GM12878 (cell line): ENCODE measurements around the gene MAP2K7. TPM values are rescaled to one million over a fixed set of nuclear protein-coding genes. Genes with fewer than 3 reads are reported as not detected.

Source experiments
- ATAC-seq: fragments of 200-7000 bp; cut with Tn5 transposase; 3 replicates; pipeline ENCODE4 v1.9.1; 2020; ENCODE audit warnings: mild to moderate bottlenecking, moderate library complexity
- BruUV-seq: library from RNA; stranded (reverse); fragments of 400-500 nt; replicated peaks from 2 replicates; lab custom pipeline; 2021; lab: Mats Ljungman, UMichigan
- CTCF ChIA-PET: fragments of 300-600 bp; sonication (Branson Sonifier 250); formaldehyde crosslinking; extraction: SDS; loops from one replicate; lab custom pipeline; 2021; ENCODE audit warnings: inconsistent platforms; lab: Yijun Ruan, JAX
- POLR2A ChIA-PET: fragments of 350-600 bp; formaldehyde crosslinking; extraction: SDS; loops from one replicate; lab custom pipeline; 2021; ENCODE audit warnings: inconsistent platforms; lab: Charles Lee
- RAD21 ChIA-PET: fragments of 300-600 bp; sonication (Branson Sonifier 250); formaldehyde crosslinking; loops from one replicate; lab custom pipeline; 2023; ENCODE audit warnings: antibody characterized with exemption; ENCODE audit not compliant: unreplicated experiment; lab: Charles Lee
- SMC1A ChIA-PET: fragments of 300-600 bp; sonication (Branson Sonifier 250); formaldehyde crosslinking; loops from one replicate; lab custom pipeline; 2023; ENCODE audit not compliant: unreplicated experiment, uncharacterized antibody; lab: Charles Lee
- DNase-seq: peaks from one replicate; pipeline ENCODE4 v3.0.0-alpha.2; 2011; ENCODE audit warnings: low read depth, low spot score
- FAIRE-seq: peaks from 3 replicates; lab custom pipeline; 2011; peaks lifted over from hg19 to GRCh38; lab: Jason Lieb, UNC
- H2AFZ ChIP-seq: 2 replicates; pipeline ENCODE4 v1.6.0; 2011; ENCODE audit warnings: low read depth, low read length, control low read depth; ENCODE audit not compliant: control insufficient read depth
- H3K27ac ChIP-seq: 2 replicates; pipeline ENCODE4 v1.5.1; 2011; ENCODE audit warnings: control low read depth; ENCODE audit not compliant: control insufficient read depth, insufficient read depth
- H3K27me3 ChIP-seq, 2 experiments: replicated peaks in 1 of 2; 2 replicates each; pipeline versions ENCODE4 v1.6.0 to v1.6.1; 2011; ENCODE audit warnings: low read length in 1 of 2; ENCODE audit not compliant: control insufficient read depth in 2 of 2, insufficient read depth in 2 of 2
- H3K36me3 ChIP-seq, 2 experiments: 2 replicates each; pipeline ENCODE4 v1.5.1; 2011; ENCODE audit warnings: low read length in 1 of 2; ENCODE audit not compliant: control insufficient read depth in 2 of 2, insufficient read depth in 2 of 2
- H3K4me1 ChIP-seq: 2 replicates; pipeline ENCODE4 v1.6.1; 2011; ENCODE audit warnings: mild to moderate bottlenecking, low read length, moderate library complexity, mixed read lengths; ENCODE audit not compliant: control insufficient read depth, insufficient read depth
- H3K4me2 ChIP-seq: 2 replicates; pipeline ENCODE4 v1.6.0; 2011; ENCODE audit warnings: control low read depth; ENCODE audit not compliant: control insufficient read depth, insufficient read depth
- H3K4me3 ChIP-seq: fragments of 200-600 bp; sonication (generic); 2 replicates; pipeline ENCODE4 v1.5.1; 2016
- H3K79me2 ChIP-seq: 2 replicates; pipeline ENCODE4 v1.6.0; 2011; ENCODE audit warnings: low read length; ENCODE audit not compliant: control insufficient read depth, insufficient read depth
- H3K9ac ChIP-seq: 2 replicates; pipeline ENCODE4 v1.8.0; 2011; ENCODE audit warnings: low read length, control low read depth, mixed read lengths; ENCODE audit not compliant: control insufficient read depth, insufficient read depth
- H3K9me3 ChIP-seq: replicated peaks from 3 replicates; pipeline ENCODE4 v1.5.1; 2011; ENCODE audit warnings: mild to moderate bottlenecking, low read length; ENCODE audit not compliant: control insufficient read depth, insufficient read depth
- H4K20me1 ChIP-seq: 2 replicates; pipeline ENCODE4 v1.6.0; 2011; ENCODE audit not compliant: control insufficient read depth, insufficient read depth
- ETV6 ChIP-seq, 2 experiments: fragments of 450-650 bp in 1 of 2; IDR thresholded peaks in 1 of 2; conservative IDR thresholded peaks in 1 of 2; 2 replicates each; pipeline ENCODE4 v1.6.1; 2014; ENCODE audit warnings: antibody characterized with exemption in 1 of 2, borderline replicate concordance in 1 of 2, low read depth in 1 of 2, mild to moderate bottlenecking in 1 of 2, moderate library complexity in 1 of 2
- IKZF2 ChIP-seq, 2 experiments: fragments of 450-650 bp; IDR thresholded peaks; 2 replicates each; pipeline ENCODE4 v1.6.1; 2017; ENCODE audit warnings: mild to moderate bottlenecking in 2 of 2, moderate library complexity in 2 of 2
- KDM1A ChIP-seq: fragments of 200-600 bp; sonication (generic); IDR thresholded peaks from 2 replicates; pipeline ENCODE4 v1.6.1; 2016; ENCODE audit warnings: borderline replicate concordance
- KLF5 ChIP-seq: fragments of 450-650 bp; IDR thresholded peaks from 2 replicates; pipeline ENCODE4 v1.6.1; 2014; ENCODE audit warnings: mild to moderate bottlenecking; ENCODE audit not compliant: partially characterized antibody
- POLR2A ChIP-seq: IDR thresholded peaks from 2 replicates; pipeline ENCODE4 v1.6.1; 2011; ENCODE audit warnings: low read depth, mild to moderate bottlenecking, low read length
- RELA ChIP-seq: fragments of 450-650 bp; IDR thresholded peaks from 2 replicates; pipeline ENCODE4 v1.8.0; 2014; ENCODE audit warnings: borderline replicate concordance; ENCODE audit not compliant: partially characterized antibody
- SRF ChIP-seq, 2 experiments: IDR thresholded peaks; 2 replicates each; pipeline ENCODE4 v1.6.1; 2011; ENCODE audit warnings: low read depth in 2 of 2, low read length in 2 of 2, mild to moderate bottlenecking in 1 of 2, moderate library complexity in 1 of 2
- STAT3 ChIP-seq: IDR thresholded peaks from 2 replicates; pipeline ENCODE4 v1.6.1; 2011; ENCODE audit warnings: low read depth, low read length, improper control_type of control experiment
- ZNF274 ChIP-seq: IDR thresholded peaks from one replicate; pipeline ENCODE4 v1.8.0; 2011; ENCODE audit not compliant: insufficient read length, insufficient read depth
- ZNF622 ChIP-seq: fragments of 450-650 bp; IDR thresholded peaks from 2 replicates; pipeline ENCODE4 v1.6.1; 2017; ENCODE audit warnings: mild to moderate bottlenecking, inconsistent platforms
- WGBS: methylation state at CpG from one replicate; pipeline ENCODE4 v1.1.6; 2016; ENCODE audit warnings: low lambda C conversion rate; ENCODE audit not compliant: insufficient replicate concordance, insufficient coverage; ENCODE audit errors: missing lambda C conversion rate; 5-methylcytosine and 5-hydroxymethylcytosine counted together
- in situ Hi-C: fragments of 300-500 bp; cut with MboI; formaldehyde crosslinking; loops from 9 replicates; pipeline ENCODE4 v1.14.3; 2018; ENCODE audit warnings: mixed read lengths
- intact Hi-C: fragments of 100-400 bp; cut with micrococcal nuclease; formaldehyde crosslinking; loops from one replicate; pipeline ENCODE4 v1.14.2; 2022; ENCODE audit not compliant: unreplicated experiment
- polyA plus RNA-seq, 11 experiments: library from polyadenylated mRNA; depleted of rRNA in 4 of 11; unstranded in 6 of 11; stranded (reverse) in 5 of 11; fragments of >200 nt; fragmentation: Nextera tagmentation in 4 of 11; fragmentation: Illumina TruSeq in 1 of 11; extraction: Ambion mirVana in 4 of 11; extraction: Trizol in 1 of 11; gene quantifications; 1 replicate in 1 of 11; 2 replicates in 10 of 11; pipeline versions ENCODE4 v1.2.1 to v1.2.3, GENCODE V29; 2011 to 2016; ENCODE audit warnings: inconsistent platforms in 2 of 11, missing spikeins in 2 of 11, low read depth in 1 of 11
- total RNA-seq, 4 experiments: library from RNA; depleted of rRNA in 3 of 4; stranded (reverse); fragments of >200 nt in 3 of 4; fragmentation: Illumina TruSeq in 1 of 4; extraction: Trizol in 1 of 4; gene quantifications; 2 replicates each; pipeline versions ENCODE4 v1.2.1 to v1.2.3, GENCODE V29; 2013 to 2021
- TF ChIP-seq, protein P1 (sequence below): IDR thresholded peaks from 2 replicates; pipeline ENCODE4 v1.6.1; 2012; ENCODE audit warnings: low read length, inconsistent platforms
- TF ChIP-seq, protein P2 (sequence below): fragments of 450-650 bp; IDR thresholded peaks from 2 replicates; pipeline ENCODE4 v1.6.1; 2017; ENCODE audit warnings: antibody characterized with exemption, mild to moderate bottlenecking, moderate library complexity
- TF ChIP-seq, protein P3 (sequence below): fragments of 450-650 bp; IDR thresholded peaks from 2 replicates; pipeline ENCODE4 v1.6.1; 2017; ENCODE audit warnings: borderline replicate concordance

MAP2K7 gene
- total and polyA plus RNA-seq, 10 of the 15 experiments (the other 5 are each of a cell fraction or from before 2014, with no cell fraction given), result 0.34 to 32.2 (median 6.7) TPM

DNA sequence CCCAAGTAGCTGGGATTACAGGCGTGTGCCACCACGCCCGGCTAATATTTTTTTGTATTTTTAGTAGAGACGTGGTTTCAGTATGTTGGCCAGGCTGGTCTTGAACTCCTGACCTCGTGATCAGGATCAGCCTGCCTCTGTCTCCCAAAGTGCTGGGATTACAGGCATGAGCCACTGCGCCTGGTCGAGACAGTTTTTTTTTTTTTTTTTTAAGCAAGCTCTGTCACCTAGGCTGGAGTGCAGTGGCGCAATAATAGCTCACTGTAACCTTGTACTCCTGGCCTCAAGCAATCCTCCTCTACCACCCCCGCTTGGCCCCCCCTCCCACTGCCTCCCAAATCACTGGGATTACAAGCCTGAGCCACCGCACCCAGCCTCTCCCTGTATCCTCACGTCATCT lies 6.4 kb upstream of the MAP2K7 start:
- BruUV-seq, result no TSS peak
- Histone ChIP-seq H4K20me1 (no peaks in the 10 kb centered on the region), H3K27me3 (no peaks in the 10 kb centered on the region; a peak in 1 of 4 replicates), H3K9me3 (no peaks in the 10 kb centered on the region), H3K27ac (no peak overlapping the region), H3K4me1 (no peaks in the 10 kb centered on the region), H3K9ac (no peak overlapping the region), H2AFZ (no peak overlapping the region), H3K79me2 (no peaks in the 10 kb centered on the region), H3K4me2 (no peak overlapping the region), H3K36me3 (no peaks in the 10 kb centered on the region), H3K4me3 (no peak overlapping the region)
- SMC1A ChIA-PET, result no interaction called here
- POLR2A ChIA-PET, result interaction anchor here (1.1 kb wide), 1 partner anchor 24 kb away, joined by 4 read pairs; no protein-coding TSS in a partner anchor
- RAD21 ChIA-PET, result no interaction called here
- CTCF ChIA-PET, result interaction anchor here (0.6 kb wide), 1 partner anchor 15 kb away, joined by 3 read pairs; no protein-coding TSS in a partner anchor
- no peak for DNase-seq
- FAIRE-seq, result no peak
- TF ChIP-seq, protein P1, sequence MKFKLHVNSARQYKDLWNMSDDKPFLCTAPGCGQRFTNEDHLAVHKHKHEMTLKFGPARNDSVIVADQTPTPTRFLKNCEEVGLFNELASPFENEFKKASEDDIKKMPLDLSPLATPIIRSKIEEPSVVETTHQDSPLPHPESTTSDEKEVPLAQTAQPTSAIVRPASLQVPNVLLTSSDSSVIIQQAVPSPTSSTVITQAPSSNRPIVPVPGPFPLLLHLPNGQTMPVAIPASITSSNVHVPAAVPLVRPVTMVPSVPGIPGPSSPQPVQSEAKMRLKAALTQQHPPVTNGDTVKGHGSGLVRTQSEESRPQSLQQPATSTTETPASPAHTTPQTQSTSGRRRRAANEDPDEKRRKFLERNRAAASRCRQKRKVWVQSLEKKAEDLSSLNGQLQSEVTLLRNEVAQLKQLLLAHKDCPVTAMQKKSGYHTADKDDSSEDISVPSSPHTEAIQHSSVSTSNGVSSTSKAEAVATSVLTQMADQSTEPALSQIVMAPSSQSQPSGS, result no peak
- no peak for TF ChIP-seq KDM1A
- intact Hi-C loops, result no loop called here
- in situ Hi-C loops, result no loop called here
- no peak for ATAC-seq
- 43% methylated on average over 11 of the region's 11 CpGs for WGBS

DNA sequence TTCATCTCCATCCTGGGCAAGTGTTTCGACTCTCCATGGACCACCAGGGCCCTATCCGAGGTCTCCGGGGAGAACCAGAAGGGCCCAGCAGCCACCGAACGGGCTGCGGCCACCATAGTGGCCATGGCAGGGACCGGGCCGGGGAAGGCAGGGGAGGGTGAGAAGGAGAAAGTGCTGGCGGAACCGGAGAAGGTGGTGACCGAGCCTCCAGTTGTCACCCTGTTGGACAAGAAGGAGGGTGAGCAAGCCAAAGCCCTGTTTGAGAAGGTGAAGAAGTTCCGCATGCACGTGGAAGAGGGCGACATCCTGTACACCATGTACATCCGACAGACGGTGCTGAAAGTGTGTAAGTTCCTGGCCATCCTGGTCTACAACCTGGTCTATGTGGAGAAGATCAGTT lies 4.7 kb upstream of the MAP2K7 start:
- BruUV-seq, result no TSS peak
- DNase-seq (no peak), ATAC-seq (no peak), FAIRE-seq (no peak)
- Histone ChIP-seq H3K4me1 (peaks cover 6% of the 10 kb centered on the region), H3K27me3 (no peaks in the 10 kb centered on the region), H3K79me2 (peaks cover 7% of the 10 kb centered on the region), H3K27ac (no peak overlapping the region), H3K4me2 (no peak overlapping the region), H3K4me3 (no peak overlapping the region), H2AFZ (no peak overlapping the region), H4K20me1 (no peaks in the 10 kb centered on the region), H3K36me3 (no peaks in the 10 kb centered on the region), H3K9ac (no peak overlapping the region), H3K9me3 (no peaks in the 10 kb centered on the region)
- POLR2A ChIA-PET, result no interaction called here
- CTCF ChIA-PET, result interaction anchor here (1.3 kb wide), 1 partner anchor 30 kb away, joined by 3 read pairs; no protein-coding TSS in a partner anchor
- RAD21 ChIA-PET, result interaction anchor here (1.0 kb wide), 1 partner anchor 331 kb away, joined by 3 read pairs; no protein-coding TSS in a partner anchor
- intact Hi-C loops, result no loop called here
- in situ Hi-C loops, result no loop called here
- WGBS, result 75% methylated on average over 16 of the region's 16 CpGs
- SMC1A ChIA-PET, result no interaction called here
- TF ChIP-seq, protein P2, sequence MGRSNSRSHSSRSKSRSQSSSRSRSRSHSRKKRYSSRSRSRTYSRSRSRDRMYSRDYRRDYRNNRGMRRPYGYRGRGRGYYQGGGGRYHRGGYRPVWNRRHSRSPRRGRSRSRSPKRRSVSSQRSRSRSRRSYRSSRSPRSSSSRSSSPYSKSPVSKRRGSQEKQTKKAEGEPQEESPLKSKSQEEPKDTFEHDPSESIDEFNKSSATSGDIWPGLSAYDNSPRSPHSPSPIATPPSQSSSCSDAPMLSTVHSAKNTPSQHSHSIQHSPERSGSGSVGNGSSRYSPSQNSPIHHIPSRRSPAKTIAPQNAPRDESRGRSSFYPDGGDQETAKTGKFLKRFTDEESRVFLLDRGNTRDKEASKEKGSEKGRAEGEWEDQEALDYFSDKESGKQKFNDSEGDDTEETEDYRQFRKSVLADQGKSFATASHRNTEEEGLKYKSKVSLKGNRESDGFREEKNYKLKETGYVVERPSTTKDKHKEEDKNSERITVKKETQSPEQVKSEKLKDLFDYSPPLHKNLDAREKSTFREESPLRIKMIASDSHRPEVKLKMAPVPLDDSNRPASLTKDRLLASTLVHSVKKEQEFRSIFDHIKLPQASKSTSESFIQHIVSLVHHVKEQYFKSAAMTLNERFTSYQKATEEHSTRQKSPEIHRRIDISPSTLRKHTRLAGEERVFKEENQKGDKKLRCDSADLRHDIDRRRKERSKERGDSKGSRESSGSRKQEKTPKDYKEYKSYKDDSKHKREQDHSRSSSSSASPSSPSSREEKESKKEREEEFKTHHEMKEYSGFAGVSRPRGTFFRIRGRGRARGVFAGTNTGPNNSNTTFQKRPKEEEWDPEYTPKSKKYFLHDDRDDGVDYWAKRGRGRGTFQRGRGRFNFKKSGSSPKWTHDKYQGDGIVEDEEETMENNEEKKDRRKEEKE, result no peak
- TF ChIP-seq IKZF2 (IDR thresholded peaks at IDR 0.05) (no peak), RELA (no peak), ZNF274 (no peak), ZNF622 (no peak), KLF5 (no peak), SRF (IDR thresholded peaks at IDR 0.05; ENCODE audit: low read depth in 2 of 2, low read length in 2 of 2) (no peak), POLR2A (no peak), ETV6 (conservative IDR thresholded peaks at IDR 0.05 in 1 of 2, IDR thresholded peaks at IDR 0.05 in 1 of 2; ENCODE audit: borderline replicate concordance in 1 of 2, low read depth in 1 of 2) (no peak), STAT3 (no peak)
- TF ChIP-seq, protein P3, sequence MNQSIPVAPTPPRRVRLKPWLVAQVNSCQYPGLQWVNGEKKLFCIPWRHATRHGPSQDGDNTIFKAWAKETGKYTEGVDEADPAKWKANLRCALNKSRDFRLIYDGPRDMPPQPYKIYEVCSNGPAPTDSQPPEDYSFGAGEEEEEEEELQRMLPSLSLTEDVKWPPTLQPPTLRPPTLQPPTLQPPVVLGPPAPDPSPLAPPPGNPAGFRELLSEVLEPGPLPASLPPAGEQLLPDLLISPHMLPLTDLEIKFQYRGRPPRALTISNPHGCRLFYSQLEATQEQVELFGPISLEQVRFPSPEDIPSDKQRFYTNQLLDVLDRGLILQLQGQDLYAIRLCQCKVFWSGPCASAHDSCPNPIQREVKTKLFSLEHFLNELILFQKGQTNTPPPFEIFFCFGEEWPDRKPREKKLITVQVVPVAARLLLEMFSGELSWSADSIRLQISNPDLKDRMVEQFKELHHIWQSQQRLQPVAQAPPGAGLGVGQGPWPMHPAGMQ, result no peak
